Stimulated activated CD8-positive, alpha-beta memory T cell treated with anti-CD3 and anti-CD28 coated beads, Interleukin-4, amount 100 ng/mL, for 4 hours (primary cell): ENCODE measurements around the gene DDAH2.

ENCODE experiments used
- DNase-seq, 2 donors: peaks; one replicate each; pipeline ENCODE4 v3.0.0-alpha.2; 2020; ENCODE audit warnings: low read depth in 2 of 2, low spot score in 1 of 2

The DDAH2 gene, protein sequence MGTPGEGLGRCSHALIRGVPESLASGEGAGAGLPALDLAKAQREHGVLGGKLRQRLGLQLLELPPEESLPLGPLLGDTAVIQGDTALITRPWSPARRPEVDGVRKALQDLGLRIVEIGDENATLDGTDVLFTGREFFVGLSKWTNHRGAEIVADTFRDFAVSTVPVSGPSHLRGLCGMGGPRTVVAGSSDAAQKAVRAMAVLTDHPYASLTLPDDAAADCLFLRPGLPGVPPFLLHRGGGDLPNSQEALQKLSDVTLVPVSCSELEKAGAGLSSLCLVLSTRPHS

DNA sequence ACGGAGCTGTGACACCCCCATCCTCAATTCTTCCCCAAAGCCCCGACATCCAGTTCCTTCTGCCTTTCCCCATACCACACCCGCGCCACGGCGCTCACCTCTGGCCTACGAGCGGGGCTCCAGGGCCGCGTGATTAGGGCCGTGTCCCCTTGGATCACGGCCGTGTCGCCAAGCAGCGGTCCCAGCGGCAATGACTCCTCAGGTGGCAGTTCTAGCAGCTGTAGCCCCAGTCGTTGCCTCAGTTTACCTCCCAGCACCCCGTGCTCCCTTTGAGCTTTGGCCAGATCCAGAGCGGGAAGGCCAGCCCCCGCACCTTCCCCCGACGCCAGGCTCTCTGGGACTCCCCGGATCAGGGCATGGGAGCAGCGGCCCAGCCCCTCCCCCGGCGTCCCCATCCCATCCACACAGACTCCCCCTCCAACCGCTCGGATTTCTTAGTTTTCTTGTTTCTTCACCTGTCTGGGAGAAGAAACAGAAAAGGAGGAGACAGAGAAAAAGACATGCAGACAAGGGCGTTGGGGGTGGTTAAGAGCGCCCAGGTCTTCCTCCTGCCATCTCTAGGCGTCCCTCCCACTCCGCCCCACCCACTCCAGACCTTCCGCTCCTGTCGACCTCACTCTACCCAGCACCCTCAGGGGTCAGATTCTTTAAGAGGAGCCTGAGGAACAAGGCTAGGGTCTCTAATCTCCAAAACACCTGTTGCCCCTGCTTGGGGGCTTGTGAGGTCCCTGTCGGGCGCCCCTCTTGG lies at the start of gene DDAH2:
DDAH2 (minus strand) TSS at position 533 of the 748 bp plus-strand sequence; CDS start at position 395, 138 bp downstream.
- DNase-seq = no peak

DNA sequence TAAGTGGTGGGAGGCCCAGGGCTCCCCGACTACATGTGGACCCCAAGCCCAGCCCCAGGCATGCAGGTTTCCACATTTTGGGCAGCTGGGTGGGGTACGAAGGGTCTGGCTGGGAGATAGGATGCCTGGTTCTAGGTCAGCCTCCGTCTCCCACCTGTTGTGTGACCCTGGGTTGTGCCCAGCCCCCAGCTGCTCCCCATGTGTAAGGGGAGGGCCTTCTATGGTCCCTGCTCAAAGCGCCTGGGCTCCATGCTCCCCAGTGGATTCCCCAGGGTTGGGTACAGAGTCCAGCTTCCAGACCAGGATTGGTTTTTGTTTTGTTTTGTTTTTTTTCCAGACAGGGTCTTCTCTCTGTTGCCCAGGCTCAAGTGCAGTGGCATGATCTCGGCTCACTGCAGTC lies 49.1 kb upstream of the DDAH2 start:
- no peak for DNase-seq

DNA sequence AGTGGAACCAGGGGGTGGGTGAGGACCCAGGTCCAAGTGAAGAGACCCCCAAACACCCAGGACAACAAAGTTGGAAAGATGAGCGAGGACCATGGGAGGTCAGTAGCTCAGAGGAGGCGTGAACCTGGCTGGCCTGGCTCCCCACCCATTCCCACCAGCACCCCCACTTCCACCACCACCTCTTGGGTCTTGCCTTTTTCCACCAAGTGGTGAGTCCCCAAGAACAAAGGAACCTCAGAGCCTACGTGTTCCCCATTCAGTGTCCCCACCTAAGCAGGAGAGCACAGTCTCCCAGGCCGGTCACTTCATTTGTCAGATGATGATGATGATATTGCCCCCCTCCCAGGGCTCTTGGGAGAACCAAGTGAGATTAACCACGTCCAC lies 48.6 kb upstream of the DDAH2 start:
- DNase-seq = no peak

DNA sequence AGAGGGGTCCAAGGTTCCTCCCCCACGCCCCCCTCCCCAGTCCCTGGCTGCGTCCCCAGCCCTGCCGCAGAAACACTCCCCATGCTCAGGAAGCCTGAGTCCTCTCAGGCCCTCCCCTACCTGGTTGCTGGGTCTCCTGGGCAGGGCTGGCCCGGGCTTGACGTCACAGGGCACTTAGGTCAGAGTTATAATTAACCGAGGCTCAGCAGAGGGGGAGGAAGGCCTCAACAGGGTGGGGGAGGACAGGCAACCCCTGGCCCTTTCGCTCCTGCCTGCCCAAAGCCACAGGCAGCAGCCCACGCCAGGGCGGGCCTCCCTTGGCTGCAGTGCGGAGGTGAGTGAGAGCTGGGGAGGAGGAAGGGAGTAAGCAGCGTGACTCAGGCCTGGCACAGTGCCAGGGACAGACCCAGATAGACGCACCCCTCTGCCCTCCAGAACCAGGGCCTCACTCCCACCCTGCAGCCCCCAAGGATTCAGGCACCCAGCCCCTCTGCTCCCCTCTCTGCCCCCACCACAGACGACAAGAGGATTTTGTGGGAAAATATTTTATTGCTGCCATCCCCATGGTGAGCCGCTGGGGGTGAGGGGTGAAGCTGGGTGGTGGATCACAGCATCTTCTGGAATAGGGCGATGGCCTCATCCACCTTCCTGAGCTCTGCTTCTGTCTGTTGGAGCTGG lies 48.0 kb upstream of the DDAH2 start, which contains the start of gene VWA7:
VWA7 (minus strand) TSS at position 340 of the 678 bp plus-strand sequence. CDS start 549 bp downstream, outside the sequence.
- DNase-seq = peak; percentile 53 to 73

DNA sequence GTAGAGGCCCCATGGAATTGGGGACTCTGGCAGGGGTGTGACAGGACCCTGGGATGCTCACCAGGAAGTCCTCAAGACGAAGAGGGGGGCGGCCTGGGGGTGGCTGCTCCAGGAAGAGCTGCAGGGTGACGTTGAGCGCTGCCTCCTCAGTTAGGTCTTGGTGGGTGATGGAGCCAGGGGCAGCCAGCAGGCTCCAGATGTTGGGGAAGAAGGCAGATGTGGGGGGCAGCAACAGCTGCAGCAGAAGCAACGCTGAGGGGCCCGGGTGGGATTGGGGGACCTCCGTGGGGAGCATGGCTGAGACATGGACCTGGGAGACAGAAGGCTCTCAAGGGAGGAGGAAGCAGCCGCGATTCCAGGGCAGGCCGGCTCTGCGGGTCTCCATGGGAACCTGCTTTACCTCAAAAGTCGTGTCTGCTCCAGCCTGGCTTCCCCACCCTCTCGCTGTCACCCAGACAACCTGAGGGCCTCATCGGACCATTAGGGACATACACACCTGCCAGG lies 47.4 kb upstream of the DDAH2 start:
- no peak for DNase-seq

DNA sequence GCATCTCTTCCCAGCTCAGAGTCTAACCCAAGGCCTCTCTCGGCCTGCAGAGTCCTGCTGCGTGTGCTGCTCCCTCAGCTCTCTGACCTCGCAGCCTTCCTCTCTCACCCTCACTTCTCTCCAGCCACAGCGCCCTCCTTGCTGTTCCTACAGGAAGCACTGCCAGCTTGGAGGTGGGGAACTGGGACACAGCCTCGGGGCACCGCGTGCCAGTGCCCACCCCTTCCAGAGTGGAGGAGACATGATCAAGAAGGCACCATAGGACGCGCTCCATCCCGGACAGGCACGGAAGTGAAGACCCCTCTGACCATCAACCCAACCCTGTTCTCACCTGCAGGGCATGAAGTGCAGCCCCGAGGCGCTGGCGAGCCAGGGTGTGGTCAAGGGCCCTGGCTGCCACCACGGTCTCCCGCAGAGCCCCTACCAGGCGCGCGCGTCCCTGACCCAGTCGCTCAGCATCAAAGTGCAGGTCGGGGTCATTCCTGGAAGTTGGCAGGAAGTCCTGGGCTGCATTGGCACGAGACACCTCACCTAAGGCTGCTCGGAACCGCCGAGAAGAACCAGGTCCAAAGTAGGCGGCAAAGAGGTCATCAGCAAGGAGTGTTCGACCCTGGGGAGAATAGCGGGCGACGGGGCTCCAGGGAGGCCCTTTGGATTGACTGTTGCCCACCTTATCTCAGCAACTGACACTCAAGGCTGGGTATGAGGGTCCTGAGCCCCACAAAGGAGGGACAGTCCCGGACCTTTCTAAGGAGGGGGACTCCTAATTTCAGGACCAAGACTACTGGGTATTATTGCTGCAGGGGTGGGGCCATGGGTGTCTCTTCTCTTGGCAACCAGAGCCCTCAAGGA lies 46.8 kb upstream of the DDAH2 start:
- DNase-seq = no peak

DNA sequence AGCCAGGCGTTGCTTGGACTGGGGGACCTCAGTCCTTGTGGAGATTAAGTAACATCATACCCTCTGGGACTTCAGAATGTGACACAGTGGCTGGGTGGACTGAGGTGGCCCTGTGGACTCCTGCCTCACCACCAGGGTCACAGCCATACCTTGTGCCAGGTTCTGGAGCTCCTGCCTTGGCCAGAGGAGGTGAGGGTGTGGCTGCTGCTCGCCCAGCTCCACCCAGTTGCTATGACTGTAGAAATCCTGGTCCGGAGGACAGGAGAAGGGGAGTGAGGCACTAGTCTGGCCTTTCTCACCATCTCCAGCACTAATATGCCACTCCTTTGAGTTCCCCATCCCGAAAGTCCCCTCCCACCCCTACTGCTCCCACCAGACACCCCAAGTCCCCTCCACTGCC lies 46.1 kb upstream of the DDAH2 start:
- DNase-seq = no peak

DNA sequence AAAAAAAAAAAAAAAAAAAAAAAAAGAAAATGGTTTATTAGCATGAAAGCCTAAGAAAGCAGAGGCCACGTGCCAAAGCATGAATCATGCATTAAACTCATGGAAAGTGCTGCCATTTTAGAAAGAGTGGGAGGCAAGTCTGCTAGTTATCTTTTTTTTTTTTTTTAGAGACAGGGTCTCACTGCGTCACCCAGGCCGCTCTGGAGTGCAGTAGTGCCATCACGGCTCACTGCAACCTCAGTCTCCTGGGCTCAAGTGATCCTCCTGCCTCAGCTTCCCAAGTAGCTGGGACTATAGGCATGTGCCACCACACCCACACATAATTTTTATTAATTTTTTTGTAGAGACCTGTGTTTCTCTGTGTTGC lies 42.9 kb upstream of the DDAH2 start:
- DNase-seq = peak in 1 of 2 donors; percentile 24

DNA sequence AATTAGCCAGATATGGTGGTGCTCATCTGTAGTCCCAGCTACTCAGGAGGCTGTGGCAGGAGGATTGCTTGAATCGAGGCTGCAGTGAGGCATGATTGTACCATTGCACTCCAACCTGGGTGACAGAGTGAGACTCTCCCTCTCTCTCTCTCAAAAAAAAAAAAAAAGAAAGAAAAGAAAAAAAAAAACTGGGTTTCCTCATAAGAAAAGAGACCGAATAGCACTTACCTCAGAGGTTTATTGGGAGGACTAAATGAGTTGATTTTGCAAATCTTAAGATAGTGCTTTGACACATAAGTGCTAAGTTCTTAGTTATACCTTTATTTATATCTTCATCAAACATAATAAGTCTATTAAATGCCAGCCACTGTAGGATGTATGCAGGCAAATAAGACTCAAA lies 41.8 kb upstream of the DDAH2 start:
- no peak for DNase-seq

DNA sequence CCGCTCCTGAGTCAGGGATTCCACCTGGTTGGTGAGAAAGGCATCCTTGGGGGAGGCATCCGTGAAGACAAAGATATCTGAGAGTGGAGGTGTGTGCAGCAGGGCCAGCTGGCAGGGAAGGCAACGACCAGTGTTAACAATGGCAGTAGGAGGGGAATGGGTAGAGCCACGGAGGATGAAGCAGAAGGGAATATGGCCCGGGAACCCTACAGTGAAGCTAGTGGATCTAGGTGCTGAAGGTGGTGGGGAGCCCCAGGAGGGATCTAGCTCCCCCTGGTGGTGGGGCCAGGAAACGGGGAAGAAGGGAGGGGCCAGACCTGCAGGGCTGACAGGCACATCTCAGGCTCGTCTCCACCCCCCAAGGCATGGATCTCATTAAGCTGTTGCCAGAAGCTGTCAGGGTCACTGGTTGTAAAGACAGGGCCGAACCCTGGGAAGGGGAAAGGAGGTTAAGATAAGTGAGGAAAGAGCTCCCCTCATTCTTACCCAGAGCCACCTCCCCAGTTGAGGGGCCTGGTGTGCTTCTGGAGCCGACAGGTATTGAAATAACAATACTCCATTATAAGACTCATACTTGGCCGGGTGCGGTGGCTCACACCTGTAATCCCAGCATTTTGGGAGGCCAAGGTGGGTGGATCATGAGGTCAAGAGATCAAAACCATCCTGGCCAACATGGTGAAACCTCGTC lies 40.7 kb upstream of the DDAH2 start:
- peak; percentile 65 to 67 for DNase-seq

DNA sequence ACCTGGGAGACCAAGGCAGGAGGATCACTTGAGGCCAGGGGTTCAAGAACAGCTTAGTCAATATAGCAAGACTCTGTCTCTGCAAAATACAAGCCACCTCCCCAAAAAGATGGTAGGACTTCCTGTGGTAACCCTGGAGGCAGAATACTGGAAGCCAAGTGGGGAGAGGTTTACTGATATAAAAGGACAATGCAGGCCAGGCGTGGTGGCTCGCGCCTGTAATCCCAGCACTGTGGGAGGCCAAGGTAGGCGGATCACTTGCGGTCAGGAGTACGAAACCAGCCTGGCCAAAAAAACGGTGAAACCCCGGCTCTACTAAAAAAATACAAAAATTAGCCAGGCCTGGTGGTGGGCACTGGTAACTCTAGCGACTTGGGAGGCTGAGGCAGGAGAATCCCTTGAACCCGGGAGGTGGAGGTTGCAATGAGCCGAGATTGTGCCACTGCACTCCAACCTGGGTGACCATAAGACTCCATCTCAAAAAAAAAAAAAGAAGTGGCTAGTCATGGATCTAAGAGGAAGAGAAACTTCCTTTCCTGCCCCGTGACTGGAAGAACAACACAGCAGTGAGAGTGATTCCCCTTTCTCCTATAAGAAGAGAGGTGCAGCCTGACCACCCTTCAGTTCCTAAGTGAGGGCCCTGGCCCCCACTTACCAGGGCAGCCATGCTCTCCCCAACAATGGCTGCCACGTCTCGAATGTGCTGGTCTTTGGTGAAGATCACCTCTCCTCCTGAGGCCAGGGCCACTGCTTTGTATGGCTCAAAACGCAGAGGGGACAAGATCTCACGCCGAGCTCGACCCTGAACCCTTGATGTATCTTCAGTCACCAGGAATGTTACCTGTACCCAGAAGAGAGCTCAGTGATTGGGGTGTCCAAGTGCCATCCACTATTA lies 39.5 kb upstream of the DDAH2 start:
- no peak for DNase-seq

DNA sequence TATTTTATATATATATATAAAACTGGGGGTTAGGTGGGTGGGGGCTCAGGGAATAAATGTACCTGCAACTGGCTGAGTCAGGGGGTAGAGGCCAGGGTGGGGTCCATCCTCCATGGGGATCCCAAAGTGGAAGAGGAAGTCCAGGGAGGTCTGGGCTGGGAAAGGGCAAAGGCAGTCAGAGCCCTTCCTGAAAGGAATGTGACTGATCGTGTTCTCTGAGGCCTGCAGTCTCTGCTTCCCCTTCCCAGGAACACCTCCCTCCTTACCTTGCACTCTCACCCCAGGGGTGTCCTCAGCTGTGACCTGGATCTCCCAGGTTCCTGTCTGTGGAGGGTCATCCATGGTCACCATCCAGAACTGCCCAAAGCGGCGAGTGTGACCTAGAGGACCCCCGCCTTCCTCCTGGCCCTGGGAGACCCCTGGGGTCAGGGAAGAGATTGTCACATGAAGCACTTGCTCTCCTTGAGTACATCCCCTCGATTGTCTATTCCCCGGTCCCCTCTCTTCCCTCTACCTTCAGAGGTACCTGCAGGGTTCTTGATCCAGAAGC lies 38.1 kb upstream of the DDAH2 start:
- no peak for DNase-seq

DNA sequence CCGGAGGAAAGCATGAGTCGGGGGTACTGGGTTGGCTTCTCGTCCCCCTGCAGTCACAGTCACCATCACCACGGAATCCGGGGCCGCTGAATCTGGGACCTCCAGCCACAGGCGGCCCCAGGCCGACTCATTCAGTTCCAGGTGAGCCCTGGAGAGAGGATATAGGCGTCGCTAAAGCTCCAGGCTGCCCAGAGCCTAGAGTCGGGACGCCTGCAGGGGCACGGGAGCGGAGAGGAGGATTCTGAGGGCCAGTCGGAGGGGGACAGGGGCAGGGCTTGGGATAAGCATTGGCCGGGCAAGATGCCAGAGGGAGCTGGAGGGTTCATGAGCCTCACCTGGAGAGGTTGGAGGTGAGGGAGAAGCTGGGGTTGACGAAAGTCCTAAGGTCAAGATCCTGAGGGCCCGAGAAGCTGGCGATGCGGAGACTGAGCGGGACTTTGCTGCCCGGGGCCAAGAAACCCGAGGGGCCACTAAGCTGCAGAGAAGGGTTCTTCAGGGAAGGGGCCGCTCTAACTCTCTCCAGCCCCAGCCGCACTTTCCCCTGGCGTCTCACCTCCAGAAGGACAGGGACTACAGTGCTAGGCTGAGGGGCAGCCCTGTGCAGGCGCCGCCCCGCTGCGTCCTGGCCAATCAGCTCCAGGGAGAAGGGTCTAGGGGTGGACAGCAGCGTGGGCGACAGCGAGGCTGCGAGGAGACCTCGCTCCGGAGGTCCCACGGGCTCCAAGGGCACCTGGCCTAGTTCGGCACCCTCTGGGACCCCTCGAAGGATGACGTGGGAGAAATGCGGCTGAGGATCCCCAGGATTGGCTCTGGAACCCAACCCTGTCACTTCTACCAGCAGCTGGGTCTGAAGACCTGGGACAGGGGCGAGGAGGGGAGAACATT lies 37.1 kb upstream of the DDAH2 start:
- DNase-seq = no peak

DNA sequence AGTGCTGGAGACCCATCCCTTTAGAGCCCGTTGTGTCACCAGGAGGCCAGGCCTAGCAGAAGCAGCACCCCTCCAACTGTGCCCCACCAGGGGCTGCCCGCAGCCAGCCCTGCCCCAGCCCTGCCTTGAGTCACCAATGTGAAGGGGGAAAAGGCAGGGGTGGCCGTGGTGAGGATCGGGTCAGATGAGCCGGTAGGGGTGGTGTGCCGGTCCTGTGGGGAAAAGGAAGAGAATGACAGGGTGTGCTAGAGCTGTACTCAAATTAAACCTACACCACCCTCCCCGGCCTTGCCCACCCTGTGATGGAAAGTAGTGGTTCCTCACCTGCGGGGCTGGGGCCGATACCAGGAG lies 36.4 kb upstream of the DDAH2 start:
- DNase-seq = no peak

DNA sequence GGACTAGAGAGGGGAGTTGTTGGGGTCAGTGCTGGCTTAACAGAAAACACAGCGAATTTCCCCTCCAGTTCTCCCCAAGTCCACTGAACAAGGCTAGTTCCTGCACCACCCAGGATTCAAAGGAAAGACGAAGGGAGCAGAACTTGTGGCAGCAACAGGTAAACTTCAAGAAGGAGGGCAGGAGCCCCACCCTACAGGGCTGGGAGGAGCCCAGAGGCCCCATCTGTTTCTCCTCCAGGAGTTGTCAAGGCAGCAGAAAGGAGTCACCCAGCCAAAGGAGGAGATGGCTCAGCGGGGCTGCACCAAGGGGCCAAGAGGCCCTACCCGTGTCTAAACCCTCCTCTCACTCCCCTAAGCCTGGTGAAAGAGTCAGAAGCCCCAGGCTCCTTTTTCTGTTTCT lies 35.1 kb upstream of the DDAH2 start:
- DNase-seq = no peak

DNA sequence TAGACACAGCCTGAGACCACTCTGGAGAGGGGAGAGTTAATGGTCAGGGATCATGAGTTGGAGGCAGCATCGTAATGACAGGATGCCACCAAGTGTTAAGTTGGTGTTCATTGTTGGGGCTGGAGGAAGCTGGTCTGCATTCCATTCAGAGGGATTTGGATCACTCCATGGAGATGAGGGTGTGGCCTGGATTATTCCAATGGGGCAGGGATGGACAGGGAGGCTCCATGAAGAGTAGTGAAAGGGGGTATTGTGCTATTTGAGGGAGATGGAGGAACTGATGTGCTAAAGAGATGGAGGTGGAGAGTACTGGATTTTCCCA lies 34.5 kb upstream of the DDAH2 start:
- no peak for DNase-seq

DNA sequence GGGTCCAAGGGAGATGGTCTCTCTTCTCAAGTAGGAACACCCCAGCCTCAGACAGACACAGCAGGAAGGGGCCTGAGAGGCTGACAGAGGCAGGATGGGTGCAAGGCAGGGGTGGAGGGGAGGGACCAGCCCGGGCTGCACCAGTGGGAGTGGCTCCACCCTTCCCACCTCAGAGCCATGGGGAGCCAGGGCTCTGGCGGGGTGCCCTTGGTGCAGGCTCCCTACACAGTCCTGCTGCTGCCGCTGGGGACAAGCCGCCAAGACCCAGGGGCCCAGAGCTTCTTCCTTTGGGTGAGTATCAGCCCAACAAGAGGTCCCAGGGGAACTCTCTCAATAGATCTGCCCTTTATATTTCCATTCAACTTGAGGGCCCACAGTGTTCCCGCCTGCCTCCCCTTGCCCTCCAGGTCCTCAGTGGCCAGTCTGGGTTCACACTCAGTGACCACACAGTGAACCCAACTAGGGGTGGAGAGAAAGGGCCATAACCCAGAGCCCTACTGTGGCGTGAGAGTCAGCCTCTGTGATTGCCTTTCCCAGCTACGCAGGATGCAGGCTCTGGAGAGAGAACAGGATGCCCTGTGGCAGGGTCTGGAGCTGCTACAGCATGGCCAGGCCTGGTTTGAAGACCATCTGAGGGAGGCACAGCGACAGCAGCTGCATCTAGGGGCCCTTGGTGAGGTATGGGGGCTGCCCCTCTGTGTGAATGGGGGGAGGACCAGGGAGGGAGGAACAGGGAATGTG lies 33.9 kb upstream of the DDAH2 start:
- no peak for DNase-seq

DNA sequence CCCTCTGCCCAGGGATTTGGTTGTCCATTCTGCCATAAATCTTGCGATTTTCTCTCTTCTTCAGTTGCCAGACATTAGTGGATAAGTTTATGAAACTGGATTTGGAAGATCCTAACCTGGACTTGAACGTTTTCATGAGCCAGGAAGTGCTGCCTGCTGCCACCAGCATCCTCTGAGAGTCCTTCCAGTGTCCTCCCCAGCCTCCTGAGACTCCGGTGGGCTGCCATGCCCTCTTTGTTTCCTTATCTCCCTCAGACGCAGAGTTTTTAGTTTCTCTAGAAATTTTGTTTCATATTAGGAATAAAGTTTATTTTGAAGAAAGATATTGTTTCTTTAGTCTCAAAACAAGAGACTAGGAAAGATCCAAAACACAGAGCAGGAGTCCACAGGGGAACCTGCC lies 33.3 kb upstream of the DDAH2 start, which contains the start of gene SAPCD1:
SAPCD1 (plus strand) TSS at position 301 of the 400 bp plus-strand sequence. CDS start 399 bp downstream, outside the sequence.
- no peak for DNase-seq
